ENCODE data around the gene NBL1.
"Not testable (repeated sequence)": the region's sequence is repeated elsewhere in the genome, so short reads cannot be mapped to it uniquely, and the experiment has no call there.

DNA sequence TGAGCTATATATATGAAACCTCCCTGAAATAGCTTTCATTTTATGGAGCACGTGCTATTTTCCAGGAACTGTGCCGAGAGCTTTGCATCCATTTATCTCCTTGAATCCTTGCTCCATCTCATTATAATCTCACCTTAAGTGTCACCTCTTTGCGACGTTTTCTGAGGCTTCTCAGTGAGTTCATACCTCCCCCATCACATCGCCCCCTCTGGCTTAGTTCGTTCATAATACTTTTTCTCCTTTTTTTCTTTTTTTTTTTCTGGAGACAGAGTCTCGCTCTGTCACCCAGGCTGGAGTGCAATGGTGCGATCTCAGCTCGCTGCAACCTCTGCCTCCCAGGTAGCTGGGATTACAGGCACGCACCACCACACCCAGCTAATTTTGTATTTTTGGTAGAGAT is 4.9 kb upstream of the NBL1 start:
- TF ChIP-seq CTCF, POLR2A (IDR thresholded peaks at IDR 0.05): not testable (repeated sequence)
